Right lobe of liver (tissue), 4 donors: ENCODE results near the gene PRIM2.
"Not testable (repeated sequence)": the region's sequence is repeated elsewhere in the genome, so short reads cannot be mapped to it uniquely, and the experiment has no call there.

ENCODE experiments used
- CTCF ChIP-seq, 4 donors: fragments of 200-600 bp in 3 of 4; fragments of 450-650 bp in 1 of 4; IDR thresholded peaks; one replicate each; pipeline versions ENCODE4 v1.5.1 to v1.8.0; 2016 to 2022; ENCODE audit warnings: antibody characterized with exemption in 4 of 4, mild to moderate bottlenecking in 2 of 4
- POLR2A ChIP-seq: fragments of 450-650 bp; IDR thresholded peaks from one replicate; pipeline ENCODE4 v1.6.1; 2017; ENCODE audit warnings: antibody characterized with exemption, mild to moderate bottlenecking
- donor health status: DM: no; HTN: no; CAD: no.
- donor health status: DM: no; HTN: no; CAD: no.
- donor health status: DM: no; HTN: yes; CAD: no.

GRCh38 chr6:57475656-57476055 is 158.2 kb downstream of the PRIM2 start:
- TF ChIP-seq CTCF (IDR thresholded peaks at IDR 0.05); POLR2A: not testable (repeated sequence)
